ENCODE data around the gene CTNNA1. TPM values are rescaled to one million over a fixed set of nuclear protein-coding genes. Genes with fewer than 3 reads are reported as not detected.

The CTNNA1 gene
- total RNA-seq, 2 donors from 2014 or later = 107 to 140 TPM

GRCh38 chr5:138752341-138752950, 779 bp upstream of the CTNNA1 start:
- H3K27ac ChIP-seq = peak overlapping the region; percentile 98 to 100 (median 99)
- H3K36me3 ChIP-seq (replicated peaks in 1 of 2; ENCODE audit: insufficient read depth in 1 of 2, low read depth in 2 of 2) = no peaks in the 10 kb centered on the region
- H3K4me1 ChIP-seq = peaks cover 30% of the 10 kb centered on the region
- intact Hi-C loops (cut with DNase I) = no loop called here
- WGBS, 2 donors = 7 to 8% methylated on average over 15 to 18 of the region's 18 CpGs
- no peaks in the 10 kb centered on the region for H3K9me3 ChIP-seq
- ATAC-seq (peak; percentile 16), DNase-seq (peak; percentile 43 to 53 (median 52))
- H3K27me3 ChIP-seq = no peaks in the 10 kb centered on the region
- H3K4me3 ChIP-seq = peak overlapping the region; percentile 68 to 86
- TF ChIP-seq CTCF (IDR thresholded peaks at IDR 0.05) (peak in 4 of 7 experiments; percentile 30 to 41 (median 38)), POLR2A (IDR thresholded peaks at IDR 0.05) (peak in 1 of 3 donors; percentile 62)

GRCh38 chr5:138753794-138754698, 821 bp downstream of the CTNNA1 start:
- Histone ChIP-seq H3K4me1 (peaks cover 30% of the 10 kb centered on the region), H3K27ac (peak overlapping the region; percentile 98 to 100 (median 99)), H3K36me3 (replicated peaks in 1 of 2; ENCODE audit: insufficient read depth in 1 of 2, low read depth in 2 of 2) (peaks cover 0 to 2% of the 10 kb centered on the region in 2 donors), H3K27me3 (no peaks in the 10 kb centered on the region), H3K4me3 (peak overlapping the region; percentile 68 to 86), H3K9me3 (no peaks in the 10 kb centered on the region)
- DNase-seq = peak; percentile 91 to 95 (median 94)
- WGBS, 2 donors = 0% methylated on average over 18 to 57 of the region's 58 CpGs
- intact Hi-C loops (cut with DNase I) = no loop called here
- TF ChIP-seq CTCF (IDR thresholded peaks at IDR 0.05) (peak in 1 of 7 experiments; percentile 5), POLR2A (IDR thresholded peaks at IDR 0.05) (peak in 2 of 3 donors; percentile 35 to 53)
- ATAC-seq = peak; percentile 48

GRCh38 chr5:138754699-138755057, 1.5 kb downstream of the CTNNA1 start:
- intact Hi-C loops (cut with DNase I) = no loop called here
- ATAC-seq = no peak
- DNase-seq = peak in 1 of 4 donors; percentile 15
- H3K27me3 ChIP-seq = no peaks in the 10 kb centered on the region
- WGBS, 2 donors = 54 to 71% methylated on average over 14 of the region's 14 CpGs
- H3K9me3 ChIP-seq = no peaks in the 10 kb centered on the region
- TF ChIP-seq POLR2A (IDR thresholded peaks at IDR 0.05) = no peak
- no peak for TF ChIP-seq CTCF (IDR thresholded peaks at IDR 0.05)
- H3K36me3 ChIP-seq (replicated peaks in 1 of 2; ENCODE audit: insufficient read depth in 1 of 2, low read depth in 2 of 2) = peaks cover 0 to 2% of the 10 kb centered on the region in 2 donors
- H3K4me1 ChIP-seq = peaks cover 30% of the 10 kb centered on the region
- peak overlapping the region; percentile 2 to 100 (median 99) for H3K27ac ChIP-seq
- H3K4me3 ChIP-seq = no peak overlapping the region

- Histone ChIP-seq H3K36me3 (replicated peaks in 1 of 2; ENCODE audit: insufficient read depth in 1 of 2, low read depth in 2 of 2) (peaks cover 0 to 2% of the 10 kb centered on the region in 2 donors), H3K27ac (peak overlapping the region; percentile 2 to 100 (median 99)), H3K9me3 (no peaks in the 10 kb centered on the region), H3K4me3 (no peak overlapping the region), H3K4me1 (peaks cover 30% of the 10 kb centered on the region), H3K27me3 (no peaks in the 10 kb centered on the region)
- no peak for TF ChIP-seq POLR2A (IDR thresholded peaks at IDR 0.05)
- TF ChIP-seq CTCF (IDR thresholded peaks at IDR 0.05) = no peak
- WGBS, 2 donors = 89 to 93% methylated on average over 5 of the region's 5 CpGs
- ATAC-seq (no peak), DNase-seq (no peak)
- intact Hi-C loops (cut with DNase I) = no loop called here
These were observed 2.0 kb downstream of the CTNNA1 start for GRCh38 chr5:138755084-138755748.

Measured in body of pancreas (tissue), 4 donors.